KBM-7 (cell line): ENCODE data around the gene NSMCE1.
"Not testable (repeated sequence)": the region's sequence is repeated elsewhere in the genome, so short reads cannot be mapped to it uniquely, and the experiment has no call there.

ENCODE experiments used
- DNase-seq: peaks from one replicate; pipeline ENCODE4 v3.0.0-alpha.2; 2015
- in situ Hi-C: fragments of 300-500 bp; cut with MboI; formaldehyde crosslinking; loops from 2 replicates; pipeline ENCODE4 v1.14.3; 2020; ENCODE audit warnings: low sequenced_read_pairs, low pct_unique_long_range_greater_than_20kb, mixed read lengths

NSMCE1 gene

DNA sequence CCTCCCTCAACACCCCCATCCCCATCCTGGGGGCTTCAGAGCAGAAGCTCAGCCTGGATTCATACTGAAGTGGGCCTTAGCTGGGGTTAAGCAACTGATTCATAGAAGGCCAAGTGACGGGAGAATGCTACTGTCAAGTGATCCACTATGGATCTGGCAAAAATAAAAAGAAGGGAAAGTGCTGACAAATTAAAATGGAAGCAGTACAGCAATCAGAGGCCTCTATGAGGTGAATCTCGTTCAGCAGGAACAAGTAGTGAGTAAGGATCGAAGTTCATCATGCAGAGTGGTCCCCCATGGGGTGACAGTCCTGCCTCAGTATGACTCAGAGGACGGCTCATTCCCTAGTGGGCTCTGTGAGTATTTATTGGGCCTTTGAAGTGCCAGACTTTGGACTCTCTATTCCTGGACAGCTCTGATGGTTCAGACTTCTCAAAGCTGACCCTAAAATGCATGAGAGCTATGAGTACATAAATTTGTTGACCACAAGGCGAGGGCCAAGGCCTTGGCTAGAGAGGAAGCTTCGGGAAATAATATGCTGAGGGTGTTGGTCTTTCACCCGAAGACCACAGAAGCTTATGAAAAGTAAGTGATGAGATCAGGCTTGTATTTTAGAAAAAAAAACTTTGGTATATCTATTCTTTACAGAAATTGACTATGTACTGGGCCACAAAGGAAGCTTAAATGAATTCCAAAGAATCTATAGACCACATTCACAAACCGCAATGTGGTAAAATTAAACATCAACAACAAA is 5.3 kb upstream of the NSMCE1 start:
- no peak for DNase-seq
- in situ Hi-C loops, result no loop called here

DNA sequence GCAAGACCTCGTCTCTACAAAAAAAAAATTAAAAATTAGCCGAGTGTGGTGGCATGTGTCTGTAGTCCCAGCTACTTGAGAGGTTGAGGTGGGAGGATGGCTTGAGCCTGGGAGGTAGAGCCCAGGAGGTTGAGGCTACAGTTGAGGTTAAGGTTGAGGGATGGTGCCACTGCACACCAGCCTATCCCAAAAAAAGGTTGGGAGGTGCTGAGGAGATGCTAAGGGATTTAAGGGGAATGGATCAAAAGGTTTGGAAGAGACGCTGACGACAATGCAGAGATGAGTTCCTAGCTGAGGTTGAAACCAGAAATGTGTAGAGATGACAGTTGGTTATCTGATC is 4.7 kb upstream of the NSMCE1 start:
- in situ Hi-C loops, result no loop called here
- DNase-seq, result no peak

DNA sequence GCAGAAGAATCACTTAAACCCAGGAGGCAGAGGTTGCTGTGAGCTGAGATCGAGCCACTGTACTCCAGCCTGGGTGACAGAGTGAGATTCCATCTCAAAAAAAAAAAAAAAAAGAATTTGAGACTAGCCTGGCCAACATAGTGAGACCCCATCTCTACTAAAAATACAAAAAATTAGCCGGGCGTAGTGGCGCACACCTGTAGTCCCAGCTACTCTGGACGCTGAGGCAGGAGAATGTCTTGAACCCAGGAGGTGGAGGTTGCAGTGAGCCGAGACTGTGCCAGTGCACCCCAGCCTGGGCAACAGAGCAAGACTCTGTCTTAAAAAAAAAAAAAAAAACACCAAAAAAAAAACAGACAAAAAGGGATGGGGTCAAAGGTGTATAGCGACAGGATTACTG is 4.1 kb upstream of the NSMCE1 start:
- DNase-seq, in situ Hi-C loops: not testable (repeated sequence)

DNA sequence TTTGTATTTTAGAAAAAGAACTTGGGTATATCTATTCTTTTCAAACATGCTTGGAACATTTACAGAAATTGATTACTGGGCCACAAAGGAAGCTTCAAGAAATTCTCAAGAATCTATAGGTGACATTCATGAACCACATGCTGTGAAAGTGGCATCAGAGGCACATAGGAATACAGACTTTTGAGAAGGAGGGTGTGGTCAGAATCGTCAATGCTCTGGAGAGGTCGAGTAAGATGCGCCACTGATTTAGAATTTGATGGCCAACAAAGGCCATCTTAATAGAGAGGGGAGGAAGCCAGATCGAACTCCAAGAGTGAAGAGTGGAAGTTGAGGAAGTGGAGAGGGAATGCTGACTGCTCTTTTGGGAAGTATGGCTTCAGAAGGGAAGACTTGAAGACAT is 3.5 kb upstream of the NSMCE1 start:
- DNase-seq, result no peak
- in situ Hi-C loops, result no loop called here

DNA sequence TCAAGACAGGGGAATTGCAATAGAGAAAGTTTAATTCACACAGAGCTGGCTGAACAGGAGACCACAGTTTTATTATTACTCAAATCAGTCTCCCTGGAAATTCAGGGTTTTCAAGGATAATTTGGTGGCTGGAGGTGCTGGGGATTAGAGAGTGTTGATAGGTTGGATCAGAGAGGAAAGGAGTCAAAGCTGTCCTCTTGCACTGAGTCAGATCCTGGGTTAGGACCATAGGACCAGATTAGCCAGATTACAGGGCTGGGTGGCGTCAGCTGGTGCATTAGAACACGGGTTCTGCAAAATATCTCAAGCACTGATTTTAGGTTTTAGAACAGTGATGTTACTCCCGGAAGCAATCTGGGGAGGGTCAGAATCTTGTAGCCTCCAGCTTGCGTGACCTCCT is 1.8 kb upstream of the NSMCE1 start:
- in situ Hi-C loops, result no loop called here
- no peak for DNase-seq

DNA sequence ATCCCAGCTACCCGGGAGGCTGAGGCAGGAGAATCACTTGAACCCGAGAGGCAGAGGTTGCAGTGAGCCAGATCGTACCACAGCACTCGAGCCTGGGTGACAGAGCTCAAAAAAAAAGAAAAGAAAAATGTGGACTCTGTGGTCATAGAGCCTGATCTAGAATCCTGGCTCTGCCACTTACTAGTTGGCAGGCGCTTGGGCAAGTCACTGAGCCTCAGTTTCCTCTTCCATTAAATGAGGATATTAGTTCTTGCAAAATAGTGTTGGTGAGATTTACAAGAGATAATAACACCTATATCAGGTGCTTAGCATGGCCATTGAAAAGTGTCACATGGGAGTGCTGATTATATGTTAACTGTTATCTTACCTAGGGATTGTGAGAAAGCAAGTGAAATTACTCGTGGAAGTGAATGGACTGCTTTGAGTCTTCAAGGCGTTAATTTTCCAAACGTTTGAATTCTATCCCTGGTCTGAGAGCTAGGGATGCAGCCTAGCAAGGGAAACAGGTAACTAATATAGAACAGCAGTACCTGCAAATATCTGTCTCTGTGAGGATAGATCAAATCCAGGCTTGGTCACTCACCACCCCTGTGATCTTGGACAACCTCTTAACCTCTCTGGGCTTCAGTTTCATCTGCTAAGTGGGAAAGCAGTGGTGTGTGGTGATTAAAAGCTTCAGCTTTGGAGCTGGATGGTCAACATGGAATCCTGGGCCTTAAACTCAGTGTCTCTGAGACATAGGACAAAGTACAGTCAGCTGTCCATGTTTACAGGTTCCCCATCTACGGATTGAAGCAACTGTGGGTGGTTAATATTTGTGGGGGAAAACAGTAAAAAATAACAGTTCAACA is 953 bp upstream of the NSMCE1 start:
- in situ Hi-C loops, result no loop called here
- DNase-seq, result no peak

DNA sequence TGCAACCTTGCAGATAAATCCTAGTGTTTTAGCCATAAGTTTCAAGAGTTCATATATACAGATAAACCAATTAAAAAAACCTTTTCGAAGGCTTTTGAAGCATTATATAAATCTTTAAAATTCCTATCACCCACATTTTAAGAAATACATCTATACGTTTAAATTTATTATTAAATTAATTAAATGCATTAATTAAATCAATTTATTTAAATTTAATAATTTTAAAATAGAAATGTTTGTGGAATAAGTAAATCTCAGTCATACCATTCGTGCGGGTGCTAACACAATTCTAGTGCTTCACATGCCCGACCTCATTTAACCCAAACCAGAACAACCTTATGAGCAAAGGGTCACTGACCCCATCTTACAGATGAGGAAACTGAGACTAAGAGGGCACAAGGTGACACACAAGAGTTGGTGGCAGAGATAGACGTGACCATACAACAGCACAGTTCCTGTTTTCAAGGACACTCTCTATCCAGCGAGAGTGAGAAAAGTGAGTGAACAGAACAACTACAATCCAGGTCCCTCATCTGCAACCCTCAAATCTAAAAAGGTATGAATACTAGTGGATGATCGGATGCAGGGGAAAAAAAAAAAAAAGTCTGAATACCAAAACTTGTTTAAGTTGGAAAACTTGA is 1.4 kb downstream of the NSMCE1 start:
- in situ Hi-C loops, result no loop called here

DNA sequence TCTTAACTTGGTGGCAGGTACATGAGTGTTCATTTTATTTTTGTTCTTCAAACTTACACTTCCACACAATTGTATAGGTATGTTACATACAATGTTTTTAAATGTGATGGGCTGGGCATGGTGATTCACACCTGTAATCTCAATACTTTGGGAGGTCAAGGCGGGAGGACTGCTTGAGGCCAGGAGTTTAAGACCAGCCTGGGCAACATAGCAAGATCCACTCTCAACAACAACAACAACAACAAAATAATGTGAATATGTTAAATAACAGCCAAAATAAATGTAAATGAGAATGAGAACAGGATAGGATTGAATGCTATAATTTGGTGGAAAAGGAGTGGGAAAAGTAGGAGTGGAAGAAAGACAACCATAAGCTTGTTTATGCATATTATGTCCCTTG is 2.6 kb downstream of the NSMCE1 start:
- in situ Hi-C loops, result no loop called here
- no peak for DNase-seq

More for the DNA sequence above, 1.4 kb downstream of the NSMCE1 start:
- DNase-seq, result peak; percentile 40

DNA sequence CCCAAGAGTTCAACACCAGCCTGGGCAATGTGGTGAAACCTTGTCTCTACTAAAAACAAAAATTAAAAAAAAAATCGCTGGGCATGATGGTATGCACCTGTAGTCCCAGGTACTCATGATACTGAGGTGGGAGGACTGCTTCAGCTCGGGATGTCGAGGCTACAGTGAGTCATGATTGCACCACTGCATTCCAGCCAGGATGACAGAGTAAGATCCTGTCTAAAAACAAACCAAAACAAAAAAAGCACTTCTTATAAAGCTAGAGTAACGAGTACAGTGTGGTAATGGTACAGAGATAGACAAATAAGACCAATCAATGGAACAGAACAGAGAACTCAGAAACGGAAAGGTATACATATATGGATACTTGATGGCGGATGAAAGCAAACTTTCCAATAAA is 4.4 kb downstream of the NSMCE1 start:
- in situ Hi-C loops, result no loop called here

DNA sequence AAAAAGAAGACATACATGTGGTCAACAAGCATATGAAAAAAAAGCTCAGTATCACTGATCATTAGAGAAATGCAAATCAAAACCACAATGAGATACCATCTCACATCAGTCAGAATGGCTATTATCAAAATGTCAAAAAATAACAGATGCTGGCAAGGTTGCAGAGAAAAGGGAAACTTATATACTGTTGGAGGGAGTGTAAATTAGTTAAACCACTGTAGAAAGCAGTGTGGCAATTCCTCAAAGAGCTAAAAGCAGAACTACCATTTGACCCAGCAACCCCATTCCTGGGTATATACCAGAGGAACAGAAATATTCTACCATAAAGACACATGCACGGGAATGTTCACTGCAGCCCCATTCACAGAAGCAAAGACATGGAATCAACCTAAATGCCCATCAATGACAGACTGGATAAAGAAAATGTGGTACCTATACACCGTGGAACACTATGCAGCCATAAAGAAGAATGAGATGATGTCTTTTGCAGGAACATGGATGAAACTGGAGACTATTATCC is 5.6 kb downstream of the NSMCE1 start:
- in situ Hi-C loops, result not testable (repeated sequence)
- DNase-seq, result peak; percentile 74

More for the DNA sequence above, 4.4 kb downstream of the NSMCE1 start:
- DNase-seq, result no peak

DNA sequence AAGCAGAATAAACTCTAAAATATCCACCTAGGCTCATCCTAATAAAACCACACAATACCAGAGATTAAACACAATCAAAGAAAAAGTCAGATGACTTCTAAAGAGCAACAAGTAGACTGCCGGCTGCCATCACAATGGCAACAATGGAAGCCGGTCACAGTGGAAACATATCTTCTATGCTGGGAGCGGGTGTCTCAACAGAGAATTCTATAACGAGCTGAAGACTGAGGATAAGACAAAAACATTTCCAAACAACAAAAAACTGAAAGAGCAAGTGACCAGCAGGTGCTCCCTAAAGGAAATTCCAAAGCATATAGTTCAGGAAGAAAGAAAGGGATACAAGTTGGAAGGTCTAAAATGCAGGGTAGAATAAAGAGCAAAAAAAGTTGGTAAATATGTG is 8.9 kb downstream of the NSMCE1 start:
- in situ Hi-C loops, result no loop called here
- no peak for DNase-seq

DNA sequence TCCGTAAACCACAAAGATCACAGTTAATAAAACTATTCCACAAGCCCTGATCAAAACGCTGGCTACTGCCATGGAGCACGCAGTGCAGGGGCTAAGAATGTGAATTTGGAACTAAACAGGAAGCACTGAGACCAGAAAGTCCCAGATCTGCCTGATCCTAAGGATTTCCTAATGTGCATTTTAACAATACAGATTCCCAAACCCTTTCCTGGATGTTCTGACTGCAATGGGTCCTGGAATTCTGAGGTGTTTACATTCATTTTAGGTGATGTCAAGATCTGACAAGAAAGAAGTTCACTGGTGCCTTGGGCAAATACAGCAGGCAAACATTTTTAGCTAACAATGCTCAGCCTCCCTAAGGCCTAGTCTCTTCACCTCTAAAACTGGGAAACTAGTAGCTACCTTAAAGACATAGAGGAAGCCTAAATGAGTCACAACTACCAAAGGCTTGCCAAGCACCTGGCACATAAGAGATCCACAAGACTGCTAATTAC is 10.3 kb downstream of the NSMCE1 start:
- in situ Hi-C loops, result no loop called here
- DNase-seq, result no peak

DNA sequence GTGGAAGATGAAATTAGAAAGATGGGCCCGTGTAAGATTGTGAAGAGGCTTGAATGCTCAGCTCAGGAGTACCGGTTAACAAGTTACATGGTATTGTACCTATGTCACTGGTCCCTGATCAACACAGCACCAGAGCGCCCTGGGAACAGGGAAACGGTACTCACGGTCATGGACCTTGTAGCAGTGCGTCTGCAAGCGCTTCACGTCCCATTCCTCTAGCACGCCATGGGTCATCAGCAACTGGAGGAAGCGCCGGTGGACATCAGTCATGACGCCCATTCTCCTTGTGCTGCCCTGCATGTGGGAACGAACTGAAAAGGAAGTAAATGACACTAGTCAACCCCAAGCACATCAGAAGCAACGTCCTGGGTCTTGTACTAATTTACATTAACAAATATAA is 11.3 kb downstream of the NSMCE1 start:
- in situ Hi-C loops, result no loop called here
- DNase-seq, result no peak

DNA sequence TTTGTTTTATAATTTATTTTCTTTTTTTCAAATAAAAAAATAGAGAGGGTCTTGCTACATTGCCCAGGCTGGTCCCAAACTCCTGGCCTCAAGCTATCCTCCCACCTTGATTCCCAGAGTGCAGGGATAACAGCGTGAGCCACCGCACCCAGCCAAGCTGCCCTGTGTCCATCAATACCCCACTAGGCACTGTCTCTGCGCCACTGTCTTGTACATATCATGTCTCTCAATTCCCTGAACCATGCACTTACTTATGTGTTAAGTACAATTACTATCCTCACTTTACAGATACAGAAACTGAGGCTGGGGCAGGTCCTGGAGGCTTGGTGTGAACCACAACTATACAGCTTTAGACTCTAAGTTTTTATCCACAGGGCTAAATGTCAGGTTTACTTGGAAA is 11.7 kb downstream of the NSMCE1 start:
- in situ Hi-C loops, result no loop called here
- no peak for DNase-seq

DNA sequence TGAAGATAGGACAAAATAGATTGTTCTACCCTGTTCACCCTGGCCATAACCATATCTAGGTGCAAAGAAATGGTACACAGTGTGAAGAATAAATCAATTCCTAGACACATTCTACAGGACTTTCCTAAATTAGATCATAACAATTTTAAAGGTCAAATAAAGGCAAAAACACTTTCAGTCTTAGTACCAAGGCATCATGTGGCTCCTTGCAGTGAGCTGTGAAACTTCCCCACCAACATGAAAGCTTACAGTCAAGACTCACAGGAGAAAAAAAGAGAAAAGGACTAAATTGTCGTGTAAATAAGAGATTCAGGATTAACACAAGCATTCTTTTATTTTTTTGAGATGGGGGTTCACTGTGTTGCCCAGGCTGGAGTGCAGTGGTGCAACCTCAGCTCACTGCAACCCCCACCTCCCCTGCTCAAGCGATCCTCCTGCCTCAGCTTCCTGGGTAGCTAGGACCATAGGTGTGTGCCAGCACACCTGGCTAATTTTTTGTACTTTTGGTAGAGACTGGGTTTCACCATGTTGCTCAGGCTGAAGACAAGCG is 14.2 kb downstream of the NSMCE1 start:
- DNase-seq, result no peak
- in situ Hi-C loops, result no loop called here

DNA sequence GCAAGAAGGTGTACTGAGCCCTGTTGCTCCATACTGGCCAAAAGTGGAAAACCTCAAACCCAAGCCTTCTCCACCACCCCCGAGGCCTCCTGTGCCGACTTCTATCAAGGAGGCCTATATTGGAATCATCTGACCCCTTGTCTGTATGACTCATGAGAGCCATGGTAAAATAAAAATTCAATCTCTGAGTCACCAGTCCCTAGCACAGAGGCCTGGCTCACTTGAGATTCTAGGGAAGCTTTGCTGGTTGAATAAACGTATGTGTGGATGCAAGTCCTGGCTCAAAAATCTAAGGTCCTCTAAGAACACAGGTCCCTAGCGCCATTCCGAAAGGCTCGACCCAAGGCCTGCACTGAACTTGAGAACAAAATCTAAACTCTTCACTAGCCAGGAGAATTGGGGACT is 15.0 kb downstream of the NSMCE1 start:
- no peak for DNase-seq
- in situ Hi-C loops, result no loop called here

DNA sequence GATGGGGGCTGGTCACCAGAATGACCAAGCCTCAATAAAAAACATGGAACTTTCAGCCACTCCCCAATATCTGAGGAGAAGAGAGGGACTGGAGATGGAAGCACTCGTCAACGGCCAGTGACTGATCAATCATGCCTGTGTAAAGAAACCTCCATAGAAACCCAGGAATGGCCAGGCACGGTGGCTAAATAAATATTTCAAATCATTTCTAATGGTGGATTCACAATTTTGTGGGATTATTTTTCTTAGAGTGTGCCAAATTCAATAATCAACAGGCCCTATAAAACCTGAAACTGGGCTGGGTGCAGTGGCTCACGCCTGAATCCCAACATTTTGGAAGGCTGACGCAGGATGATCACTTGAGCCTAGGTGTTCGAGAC is 16.4 kb downstream of the NSMCE1 start:
- in situ Hi-C loops, result no loop called here
- no peak for DNase-seq

DNA sequence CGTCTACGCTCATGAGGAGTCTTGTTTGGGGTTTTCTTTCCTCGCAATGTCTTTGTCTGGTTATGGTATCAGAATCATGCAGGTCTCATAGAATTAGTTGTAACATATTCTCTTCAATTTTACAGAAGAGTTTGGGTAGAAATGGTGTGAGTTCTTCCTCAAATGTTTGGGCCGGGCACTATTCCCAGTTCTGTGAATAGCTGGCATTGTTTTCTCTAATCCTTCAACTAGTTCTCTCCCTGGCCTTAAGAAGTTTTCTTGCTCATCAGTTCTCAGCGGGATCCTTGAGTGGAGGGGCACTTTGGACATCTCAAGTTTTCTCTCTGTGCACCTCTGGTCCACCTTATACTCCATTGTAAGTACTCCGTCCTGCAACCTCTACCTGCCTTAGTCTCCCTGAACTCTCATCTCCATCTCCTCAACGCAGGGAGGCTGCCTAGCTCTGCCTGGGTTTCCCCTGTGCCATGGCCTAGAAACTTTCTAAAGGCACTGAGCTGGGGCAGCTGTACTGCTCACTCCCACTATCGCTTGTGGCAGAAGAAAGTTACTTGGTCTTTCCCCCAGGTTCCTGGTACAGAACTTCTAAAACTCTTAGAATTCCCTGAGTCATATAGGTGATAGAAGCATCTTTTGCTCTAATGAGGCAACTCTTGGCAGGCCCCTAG is 16.9 kb downstream of the NSMCE1 start:
- no peak for DNase-seq
- in situ Hi-C loops, result no loop called here

DNA sequence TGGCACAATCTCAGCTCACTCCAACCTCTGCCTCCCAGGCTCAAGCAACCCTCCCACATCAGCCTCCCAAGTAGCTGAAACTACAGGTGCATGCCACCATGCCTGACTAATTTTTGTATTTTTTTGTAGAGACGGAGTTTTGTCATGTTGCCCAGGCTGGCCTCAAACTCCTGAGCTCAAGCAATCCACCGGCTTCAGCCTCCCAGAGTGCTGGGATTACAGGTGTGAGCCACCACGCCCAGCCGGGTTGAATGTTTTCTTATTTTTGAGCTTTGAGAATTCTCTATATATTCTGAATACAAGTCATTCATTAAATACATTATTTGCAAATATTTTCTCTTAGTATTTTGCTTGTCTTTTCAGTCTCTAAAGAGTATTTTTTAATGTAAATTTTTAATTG is 19.7 kb downstream of the NSMCE1 start:
- DNase-seq, in situ Hi-C loops: not testable (repeated sequence)
